Endometrium (tissue), 2 donors: ENCODE results near the gene IFIT1.
"Not testable (repeated sequence)": the region's sequence is repeated elsewhere in the genome, so short reads cannot be mapped to it uniquely, and the experiment has no call there.

Source experiments
- FAIRE-seq: peaks from 2 replicates; lab custom pipeline; 2012; peaks lifted over from hg19 to GRCh38; lab: Jason Lieb, UNC
- donor health status: control.
- donor health status: control.

The IFIT1 gene

GRCh38 chr10:89367529-89367928 lies 24.9 kb upstream of the IFIT1 start:
- FAIRE-seq: no peak

- FAIRE-seq: no peak
These were observed 24.3 kb upstream of the IFIT1 start for GRCh38 chr10:89368129-89368528.

DNA sequence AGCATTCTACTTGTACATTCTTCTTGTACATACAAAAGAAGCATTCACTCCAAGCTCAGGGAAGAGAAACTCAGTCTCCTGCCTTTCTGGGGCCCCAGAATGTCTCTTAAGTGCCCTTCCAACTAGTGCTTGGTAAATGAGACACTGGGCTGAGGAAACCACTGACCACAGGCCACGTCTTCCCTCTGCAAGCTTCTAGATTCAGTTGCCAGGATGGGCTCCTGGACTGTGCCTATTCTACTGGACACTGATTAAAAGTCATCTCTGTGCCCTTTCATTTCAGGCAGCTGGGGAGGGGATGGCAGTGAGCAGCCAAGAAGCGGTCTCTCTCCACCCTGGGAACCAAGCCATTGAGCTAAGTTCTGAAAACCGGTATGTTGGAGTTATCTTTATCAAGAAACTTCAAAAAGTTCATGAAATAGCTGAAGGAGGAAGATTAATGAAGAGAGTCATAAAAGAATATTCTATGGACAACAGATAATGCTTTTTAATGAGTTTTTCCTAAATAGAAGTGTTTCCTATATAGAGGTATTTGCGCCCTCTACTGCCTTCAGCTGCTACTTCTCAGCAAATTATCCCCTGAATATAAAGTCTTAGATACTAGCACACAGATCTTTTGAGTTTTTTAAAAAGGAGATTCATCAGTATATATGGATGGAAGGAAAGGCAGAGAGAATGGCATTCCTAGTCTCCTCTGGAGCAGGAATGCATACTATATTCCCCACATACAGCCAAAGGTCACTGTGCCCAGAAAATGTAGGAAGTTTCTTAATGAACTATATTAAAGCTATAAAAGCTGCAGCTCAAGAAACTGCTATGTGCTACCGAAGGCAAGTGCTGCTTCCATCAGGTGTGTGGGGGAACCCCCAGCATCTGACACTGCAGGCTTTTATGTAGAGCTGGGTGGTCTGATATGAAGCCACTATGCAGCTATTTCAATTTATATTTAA lies 23.0 kb upstream of the IFIT1 start:
- peak; percentile 18 for FAIRE-seq

- no peak for FAIRE-seq
These were observed 21.3 kb upstream of the IFIT1 start for GRCh38 chr10:89371079-89371478.

DNA sequence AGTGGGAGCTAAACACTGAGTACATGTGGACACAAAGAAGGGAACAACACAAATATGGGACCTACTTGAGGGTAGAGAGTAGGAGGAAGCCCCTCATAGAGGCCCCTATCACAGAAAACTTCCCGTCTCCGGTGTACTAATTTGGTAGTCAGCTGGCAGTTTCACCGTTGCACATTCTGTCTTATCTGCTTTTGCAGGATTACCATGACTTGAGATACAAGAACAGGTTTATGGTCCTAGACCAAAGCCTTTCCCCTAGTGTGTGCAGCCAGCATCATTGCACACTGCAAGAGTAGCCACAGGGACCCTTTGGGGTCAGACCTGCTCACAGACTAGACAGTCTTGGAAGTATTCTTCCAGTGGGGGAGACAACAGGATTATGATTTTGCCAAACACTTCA lies 20.4 kb upstream of the IFIT1 start:
- FAIRE-seq: no peak

GRCh38 chr10:89373916-89374711 lies 18.3 kb upstream of the IFIT1 start:
- FAIRE-seq: peak; percentile 31

DNA sequence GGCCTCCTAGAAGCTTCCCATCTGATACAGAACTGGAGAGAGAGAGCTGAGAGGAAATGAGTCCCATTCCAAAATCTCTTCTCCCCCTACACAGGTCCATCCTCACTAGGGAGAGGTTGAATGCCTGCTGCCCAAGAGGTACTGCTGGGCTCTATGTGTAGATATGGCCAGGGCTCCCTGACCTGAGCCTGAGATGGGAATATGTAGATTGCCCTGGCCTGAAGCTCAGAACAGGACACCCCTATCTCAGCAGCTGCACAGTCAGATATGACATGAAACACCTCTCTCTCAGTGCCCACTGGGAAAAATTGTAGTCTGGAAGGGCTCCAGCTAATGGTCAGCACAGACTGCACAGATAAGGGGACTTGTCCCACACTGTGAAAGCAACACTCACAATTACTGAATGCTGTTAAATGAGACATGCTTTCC lies 17.7 kb upstream of the IFIT1 start:
- no peak for FAIRE-seq

DNA sequence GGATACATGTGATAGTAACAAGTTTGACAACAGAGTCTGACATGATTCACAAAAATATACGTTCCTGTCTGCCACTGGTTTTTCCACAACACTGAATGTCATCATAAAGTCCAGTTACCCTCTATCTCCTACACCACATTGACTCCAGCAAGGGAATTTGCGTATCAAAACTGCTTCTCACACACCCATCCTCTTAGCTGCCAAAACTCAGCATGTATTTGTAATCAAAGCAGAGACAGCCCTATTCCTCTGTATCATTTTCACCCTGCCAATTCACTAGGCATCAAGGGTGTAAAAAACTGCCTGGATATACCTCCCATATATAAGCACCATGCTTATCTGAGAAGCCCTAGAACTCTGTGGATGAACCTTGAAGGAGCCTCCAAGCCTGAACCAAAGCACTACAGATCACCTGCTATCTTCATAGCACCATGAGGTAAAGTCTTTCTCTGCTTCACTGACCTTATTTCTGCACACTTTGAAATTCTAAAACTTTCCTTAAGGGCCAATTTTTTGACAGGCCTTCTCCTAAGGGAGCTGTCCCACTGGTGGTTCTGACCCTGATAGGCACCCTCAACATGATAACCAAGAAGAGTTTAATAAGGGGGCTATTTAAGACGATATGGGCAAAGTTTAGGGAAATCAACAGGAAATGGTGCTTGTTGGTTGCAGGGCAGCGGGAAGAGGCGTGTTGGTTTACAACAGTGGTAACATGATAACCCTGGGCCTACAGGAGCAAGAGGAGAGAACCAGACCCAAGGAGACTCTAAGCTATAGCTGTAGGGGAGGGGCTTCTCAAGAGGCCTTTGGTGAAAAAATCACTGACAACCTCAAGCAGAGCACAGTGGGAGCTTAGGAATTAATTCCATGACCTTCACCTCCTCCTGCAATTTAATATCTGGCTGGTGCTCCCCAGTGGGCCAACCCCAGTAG lies 14.5 kb upstream of the IFIT1 start, which contains the start of gene IFIT1B:
TSS of gene IFIT1B (plus strand) at position 352 of the 933 bp plus-strand sequence. CDS start at position 432, 80 bp downstream.
- no peak for FAIRE-seq

GRCh38 chr10:89379103-89379502 lies 13.3 kb upstream of the IFIT1 start:
- FAIRE-seq: no peak

GRCh38 chr10:89382757-89383156 lies 9.7 kb upstream of the IFIT1 start:
- FAIRE-seq: no peak

GRCh38 chr10:89384474-89385340 lies 7.7 kb upstream of the IFIT1 start:
- no peak for FAIRE-seq

GRCh38 chr10:89388806-89389205 lies 3.6 kb upstream of the IFIT1 start:
- no peak for FAIRE-seq

- FAIRE-seq: no peak
These were observed 3.2 kb upstream of the IFIT1 start for GRCh38 chr10:89389254-89389653.

DNA sequence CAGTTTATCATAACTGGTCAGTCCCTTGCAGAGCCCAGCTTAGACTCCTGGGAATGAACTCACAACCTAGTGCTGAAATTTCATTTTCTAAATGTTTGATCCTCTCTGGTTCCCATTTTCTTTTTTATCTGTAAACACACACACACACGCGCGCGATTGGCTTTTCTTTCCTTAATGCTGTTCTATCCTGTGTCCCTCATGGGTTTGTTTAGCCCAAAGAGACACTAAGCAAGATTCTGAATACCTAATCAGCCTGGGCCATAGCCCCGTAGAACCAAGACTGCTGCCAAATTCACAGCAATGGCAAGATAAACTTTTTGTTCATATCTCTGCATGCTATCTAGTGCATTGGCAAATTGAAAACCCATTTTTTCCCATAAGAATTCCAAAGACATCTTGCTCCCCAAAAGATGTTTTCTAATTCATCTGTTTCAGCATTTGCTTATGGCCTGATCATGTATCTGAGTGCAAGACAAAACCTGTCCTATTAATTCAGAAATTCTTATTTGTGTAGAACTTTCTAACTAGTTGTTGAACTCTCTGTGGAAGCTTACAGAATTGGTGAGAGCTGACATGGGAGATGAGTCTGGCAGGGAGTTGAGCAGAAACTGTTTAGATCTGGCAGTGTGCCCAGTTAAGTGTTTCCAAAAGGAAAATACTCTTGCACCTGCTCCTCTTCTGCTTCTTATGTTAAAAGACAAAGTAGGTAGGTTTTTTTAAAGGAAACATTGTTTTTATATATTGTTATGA lies 1.8 kb upstream of the IFIT1 start:
- FAIRE-seq: no peak

- FAIRE-seq: not testable (repeated sequence)
These were observed 1.2 kb upstream of the IFIT1 start for GRCh38 chr10:89391226-89391576.

GRCh38 chr10:89392974-89393373 lies 551 bp downstream of the IFIT1 start:
- no peak for FAIRE-seq

GRCh38 chr10:89393898-89394297 lies 1.5 kb downstream of the IFIT1 start:
- FAIRE-seq: no peak

DNA sequence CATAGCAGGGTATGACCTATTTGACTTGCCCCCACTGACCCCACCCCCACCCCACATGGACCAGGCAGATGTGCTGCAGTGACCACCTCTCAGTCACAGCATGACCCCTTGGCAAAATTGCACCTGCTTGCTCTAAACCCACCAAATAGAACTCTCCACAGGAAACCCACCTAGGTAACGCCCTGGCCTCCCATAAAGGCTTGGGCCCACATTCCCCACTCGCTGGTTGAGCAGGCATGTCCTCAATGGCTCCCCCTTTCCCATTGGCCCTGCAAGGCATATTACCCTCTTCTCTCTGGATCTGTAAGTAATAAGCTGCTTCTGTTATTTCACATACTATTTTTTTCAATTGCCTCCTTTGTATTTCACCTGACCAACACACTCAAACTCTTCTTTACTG lies 2.7 kb downstream of the IFIT1 start:
- FAIRE-seq: no peak

- no peak for FAIRE-seq
These were observed 5.8 kb downstream of the IFIT1 start for GRCh38 chr10:89398003-89398749.
